ENCODE data around the gene METRN.

- no peak for TF ChIP-seq EZH2 (IDR thresholded peaks at IDR 0.05; ENCODE audit: low read length)
- TF ChIP-seq, protein P1, sequence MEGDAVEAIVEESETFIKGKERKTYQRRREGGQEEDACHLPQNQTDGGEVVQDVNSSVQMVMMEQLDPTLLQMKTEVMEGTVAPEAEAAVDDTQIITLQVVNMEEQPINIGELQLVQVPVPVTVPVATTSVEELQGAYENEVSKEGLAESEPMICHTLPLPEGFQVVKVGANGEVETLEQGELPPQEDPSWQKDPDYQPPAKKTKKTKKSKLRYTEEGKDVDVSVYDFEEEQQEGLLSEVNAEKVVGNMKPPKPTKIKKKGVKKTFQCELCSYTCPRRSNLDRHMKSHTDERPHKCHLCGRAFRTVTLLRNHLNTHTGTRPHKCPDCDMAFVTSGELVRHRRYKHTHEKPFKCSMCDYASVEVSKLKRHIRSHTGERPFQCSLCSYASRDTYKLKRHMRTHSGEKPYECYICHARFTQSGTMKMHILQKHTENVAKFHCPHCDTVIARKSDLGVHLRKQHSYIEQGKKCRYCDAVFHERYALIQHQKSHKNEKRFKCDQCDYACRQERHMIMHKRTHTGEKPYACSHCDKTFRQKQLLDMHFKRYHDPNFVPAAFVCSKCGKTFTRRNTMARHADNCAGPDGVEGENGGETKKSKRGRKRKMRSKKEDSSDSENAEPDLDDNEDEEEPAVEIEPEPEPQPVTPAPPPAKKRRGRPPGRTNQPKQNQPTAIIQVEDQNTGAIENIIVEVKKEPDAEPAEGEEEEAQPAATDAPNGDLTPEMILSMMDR (optimal IDR thresholded peaks at IDR 0.05 in 1 of 3, IDR thresholded peaks at IDR 0.05 in 1 of 3, conservative IDR thresholded peaks at IDR 0.05 in 1 of 3; ENCODE audit: extremely low read depth in 1 of 3, insufficient read depth in 2 of 3, low read length in 3 of 3) = no peak
Observed at GRCh38 chr16:704047-704446, 10.9 kb upstream of the METRN start.
